K562 (cell line): Measurements from ENCODE around the gene ZNF800. TPM values are rescaled to one million over a fixed set of nuclear protein-coding genes. Genes with fewer than 3 reads are reported as not detected.

Experiments used
- MBD2 ChIP-seq: sonication (generic); IDR thresholded peaks from 2 replicates; pipeline ENCODE4 v1.6.1; 2016; ENCODE audit warnings: low read depth, borderline replicate concordance
- MCM2 ChIP-seq: fragments of 450-650 bp; IDR thresholded peaks from 2 replicates; pipeline ENCODE4 v1.6.1; 2017; ENCODE audit warnings: low read depth, mild to moderate bottlenecking
- NR2F6 ChIP-seq: fragments of 450-650 bp; formaldehyde crosslinking; IDR thresholded peaks from 2 replicates; pipeline ENCODE4 v1.4.0; 2020; ENCODE audit warnings: mild to moderate bottlenecking
- PHB ChIP-seq: fragments of 250-450 bp; sonication (Bioruptor Pico); IDR thresholded peaks from 2 replicates; pipeline ENCODE4 v1.5.0; 2021
- RBM14 ChIP-seq: fragments of 200-400 bp; formaldehyde crosslinking; IDR thresholded peaks from 2 replicates; pipeline ENCODE4 v1.6.1; 2018; ENCODE audit warnings: low read depth, mild to moderate bottlenecking, low read length, moderate library complexity, borderline replicate concordance; ENCODE audit not compliant: insufficient read depth
- TEAD1 ChIP-seq, 2 experiments: fragments of 450-650 bp in 1 of 2; sonication (generic) in 1 of 2; formaldehyde crosslinking; IDR thresholded peaks; 2 replicates each; pipeline versions ENCODE4 v1.4.0 to v1.8.0; 2020 to 2022; ENCODE audit warnings: mild to moderate bottlenecking in 2 of 2, missing genetic modification reagents in 1 of 2
- ZNF354B ChIP-seq: fragments of 250-450 bp; sonication (Bioruptor Pico); IDR thresholded peaks from 2 replicates; pipeline ENCODE4 v1.4.0; 2020
- polyA plus RNA-seq, 8 experiments: library from polyadenylated mRNA; depleted of rRNA in 4 of 8; stranded (reverse) in 5 of 8; unstranded in 3 of 8; fragments of >200 nt; fragmentation: Nextera tagmentation in 2 of 8; fragmentation: Illumina TruSeq in 1 of 8; extraction: Ambion mirVana in 2 of 8; extraction: Trizol in 1 of 8; gene quantifications; 2 replicates each; pipeline versions ENCODE4 v1.2.1 to v1.2.3, GENCODE V29; 2011 to 2014; ENCODE audit warnings: inconsistent platforms in 1 of 8, missing spikeins in 1 of 8
- total RNA-seq, 7 experiments: library from RNA; depleted of rRNA in 6 of 7; stranded (reverse); fragments of >200 nt in 6 of 7; fragmentation: Illumina TruSeq in 2 of 7; extraction: Trizol in 2 of 7; gene quantifications; 2 replicates each; pipeline versions ENCODE4 v1.2.1 to v1.2.3, GENCODE V29; 2011 to 2021; ENCODE audit warnings: low replicate concordance in 1 of 7
- TF ChIP-seq, protein P1 (sequence below): fragments of 250-450 bp; sonication (Bioruptor Pico); IDR thresholded peaks from 2 replicates; pipeline ENCODE4 v1.4.0; 2020; ENCODE audit warnings: mild to moderate bottlenecking
- TF ChIP-seq, protein P2 (sequence below), 3 experiments: fragments of 200-800 bp in 1 of 3; fragments of 250-450 bp in 1 of 3; fragments of 450-650 bp in 1 of 3; sonication (Bioruptor Pico) in 1 of 3; sonication (Bioruptor generic) in 1 of 3; formaldehyde crosslinking in 1 of 3; IDR thresholded peaks; 2 replicates each; pipeline versions ENCODE4 v1.6.1 to v1.8.0; 2016 to 2022; ENCODE audit warnings: mild to moderate bottlenecking in 2 of 3, missing genetic modification characterization in 2 of 3, missing compliant biosample characterization in 1 of 3, moderate library complexity in 1 of 3
- TF ChIP-seq, protein P3 (sequence below): sonication (generic); formaldehyde crosslinking; IDR thresholded peaks from 2 replicates; pipeline ENCODE4 v1.4.0; 2020; ENCODE audit warnings: mild to moderate bottlenecking, missing genetic modification reagents

The ZNF800 gene
- total and polyA plus RNA-seq, 9 of the 15 experiments (the other 6 are each of a cell fraction or from before 2014, with no cell fraction given), result 7.5 to 58.3 (median 33.4) TPM

DNA sequence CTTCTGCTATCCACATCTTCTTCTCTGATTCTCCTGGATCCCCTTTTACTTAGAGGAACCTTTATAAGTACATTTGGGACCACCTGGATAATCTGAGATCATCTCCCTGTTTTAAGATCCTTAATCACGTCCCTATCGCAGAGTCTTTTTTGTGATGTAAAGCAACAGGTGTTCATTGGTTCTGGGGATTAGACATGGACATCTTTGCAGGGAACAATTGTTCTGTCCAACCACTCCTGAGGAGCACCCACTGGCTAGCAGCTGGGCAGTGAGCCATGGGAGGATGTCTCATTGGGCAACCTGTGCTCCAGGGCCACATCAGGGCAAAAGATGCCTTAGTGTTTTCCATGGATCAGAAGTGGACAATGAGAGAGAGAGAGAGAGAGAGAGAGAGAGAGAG, 56.0 kb downstream of the ZNF800 start (continued):
- no peak for TF ChIP-seq RBM14
- TF ChIP-seq, protein P1, sequence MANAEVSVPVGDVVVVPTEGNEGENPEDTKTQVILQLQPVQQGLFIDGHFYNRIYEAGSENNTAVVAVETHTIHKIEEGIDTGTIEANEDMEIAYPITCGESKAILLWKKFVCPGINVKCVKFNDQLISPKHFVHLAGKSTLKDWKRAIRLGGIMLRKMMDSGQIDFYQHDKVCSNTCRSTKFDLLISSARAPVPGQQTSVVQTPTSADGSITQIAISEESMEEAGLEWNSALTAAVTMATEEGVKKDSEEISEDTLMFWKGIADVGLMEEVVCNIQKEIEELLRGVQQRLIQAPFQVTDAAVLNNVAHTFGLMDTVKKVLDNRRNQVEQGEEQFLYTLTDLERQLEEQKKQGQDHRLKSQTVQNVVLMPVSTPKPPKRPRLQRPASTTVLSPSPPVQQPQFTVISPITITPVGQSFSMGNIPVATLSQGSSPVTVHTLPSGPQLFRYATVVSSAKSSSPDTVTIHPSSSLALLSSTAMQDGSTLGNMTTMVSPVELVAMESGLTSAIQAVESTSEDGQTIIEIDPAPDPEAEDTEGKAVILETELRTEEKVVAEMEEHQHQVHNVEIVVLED (CRISPR knock-in tag), result no peak
- TF ChIP-seq PHB (CRISPR knock-in tag), result no peak
- TF ChIP-seq, protein P2, sequence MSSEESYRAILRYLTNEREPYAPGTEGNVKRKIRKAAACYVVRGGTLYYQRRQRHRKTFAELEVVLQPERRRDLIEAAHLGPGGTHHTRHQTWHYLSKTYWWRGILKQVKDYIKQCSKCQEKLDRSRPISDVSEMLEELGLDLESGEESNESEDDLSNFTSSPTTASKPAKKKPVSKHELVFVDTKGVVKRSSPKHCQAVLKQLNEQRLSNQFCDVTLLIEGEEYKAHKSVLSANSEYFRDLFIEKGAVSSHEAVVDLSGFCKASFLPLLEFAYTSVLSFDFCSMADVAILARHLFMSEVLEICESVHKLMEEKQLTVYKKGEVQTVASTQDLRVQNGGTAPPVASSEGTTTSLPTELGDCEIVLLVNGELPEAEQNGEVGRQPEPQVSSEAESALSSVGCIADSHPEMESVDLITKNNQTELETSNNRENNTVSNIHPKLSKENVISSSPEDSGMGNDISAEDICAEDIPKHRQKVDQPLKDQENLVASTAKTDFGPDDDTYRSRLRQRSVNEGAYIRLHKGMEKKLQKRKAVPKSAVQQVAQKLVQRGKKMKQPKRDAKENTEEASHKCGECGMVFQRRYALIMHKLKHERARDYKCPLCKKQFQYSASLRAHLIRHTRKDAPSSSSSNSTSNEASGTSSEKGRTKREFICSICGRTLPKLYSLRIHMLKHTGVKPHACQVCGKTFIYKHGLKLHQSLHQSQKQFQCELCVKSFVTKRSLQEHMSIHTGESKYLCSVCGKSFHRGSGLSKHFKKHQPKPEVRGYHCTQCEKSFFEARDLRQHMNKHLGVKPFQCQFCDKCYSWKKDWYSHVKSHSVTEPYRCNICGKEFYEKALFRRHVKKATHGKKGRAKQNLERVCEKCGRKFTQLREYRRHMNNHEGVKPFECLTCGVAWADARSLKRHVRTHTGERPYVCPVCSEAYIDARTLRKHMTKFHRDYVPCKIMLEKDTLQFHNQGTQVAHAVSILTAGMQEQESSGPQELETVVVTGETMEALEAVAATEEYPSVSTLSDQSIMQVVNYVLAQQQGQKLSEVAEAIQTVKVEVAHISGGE (CRISPR knock-in tag; IDR thresholded peaks at IDR 0.05), result no peak
- TF ChIP-seq MBD2, result no peak
- TF ChIP-seq, protein P3, sequence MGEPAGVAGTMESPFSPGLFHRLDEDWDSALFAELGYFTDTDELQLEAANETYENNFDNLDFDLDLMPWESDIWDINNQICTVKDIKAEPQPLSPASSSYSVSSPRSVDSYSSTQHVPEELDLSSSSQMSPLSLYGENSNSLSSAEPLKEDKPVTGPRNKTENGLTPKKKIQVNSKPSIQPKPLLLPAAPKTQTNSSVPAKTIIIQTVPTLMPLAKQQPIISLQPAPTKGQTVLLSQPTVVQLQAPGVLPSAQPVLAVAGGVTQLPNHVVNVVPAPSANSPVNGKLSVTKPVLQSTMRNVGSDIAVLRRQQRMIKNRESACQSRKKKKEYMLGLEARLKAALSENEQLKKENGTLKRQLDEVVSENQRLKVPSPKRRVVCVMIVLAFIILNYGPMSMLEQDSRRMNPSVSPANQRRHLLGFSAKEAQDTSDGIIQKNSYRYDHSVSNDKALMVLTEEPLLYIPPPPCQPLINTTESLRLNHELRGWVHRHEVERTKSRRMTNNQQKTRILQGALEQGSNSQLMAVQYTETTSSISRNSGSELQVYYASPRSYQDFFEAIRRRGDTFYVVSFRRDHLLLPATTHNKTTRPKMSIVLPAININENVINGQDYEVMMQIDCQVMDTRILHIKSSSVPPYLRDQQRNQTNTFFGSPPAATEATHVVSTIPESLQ (CRISPR knock-in tag), result no peak
- TF ChIP-seq TEAD1 (CRISPR knock-in tag; IDR thresholded peaks at IDR 0.05), result no peak
- TF ChIP-seq ZNF354B, result no peak
- no peak for TF ChIP-seq NR2F6
- TF ChIP-seq MCM2, result no peak
